ENCODE measurements around the gene ADCK2.
"Not testable (repeated sequence)": the region's sequence is repeated elsewhere in the genome, so short reads cannot be mapped to it uniquely, and the experiment has no call there.

The ADCK2 gene

DNA sequence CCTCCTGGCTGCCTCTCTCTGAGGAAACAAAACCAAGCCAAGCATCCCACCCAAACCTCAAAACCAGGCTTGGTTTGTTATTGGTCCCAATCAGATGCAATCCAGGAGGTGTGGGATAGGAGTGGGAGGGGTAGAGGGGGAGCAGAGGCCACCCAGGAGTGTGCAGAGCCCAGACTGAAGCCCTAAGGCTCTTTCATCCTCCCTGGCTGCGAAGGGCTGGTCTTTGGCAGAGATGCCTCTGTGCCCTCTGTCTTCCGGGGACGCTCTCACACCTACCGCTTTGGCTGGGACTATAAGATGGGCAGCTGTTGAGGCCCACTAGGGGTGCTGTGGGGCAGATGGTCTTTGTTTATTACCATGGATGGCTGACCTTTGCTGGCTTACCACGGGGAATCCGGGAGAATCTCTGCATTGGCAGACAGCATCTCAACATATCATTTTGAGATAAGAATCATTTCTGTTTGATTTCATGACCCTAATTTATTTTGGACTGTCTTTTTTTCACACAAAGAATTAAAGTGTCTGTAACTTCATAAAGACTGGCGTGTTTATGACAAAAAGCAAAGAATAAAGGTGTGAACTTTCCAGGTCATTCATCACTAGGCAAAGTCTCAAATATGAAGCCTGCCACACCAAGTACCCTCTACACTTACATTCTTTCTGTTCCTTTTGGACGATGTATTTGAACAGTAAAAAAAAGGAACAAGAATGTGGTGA lies 25.7 kb upstream of the ADCK2 start:
- peak; percentile 20 to 21 for DNase-seq

DNA sequence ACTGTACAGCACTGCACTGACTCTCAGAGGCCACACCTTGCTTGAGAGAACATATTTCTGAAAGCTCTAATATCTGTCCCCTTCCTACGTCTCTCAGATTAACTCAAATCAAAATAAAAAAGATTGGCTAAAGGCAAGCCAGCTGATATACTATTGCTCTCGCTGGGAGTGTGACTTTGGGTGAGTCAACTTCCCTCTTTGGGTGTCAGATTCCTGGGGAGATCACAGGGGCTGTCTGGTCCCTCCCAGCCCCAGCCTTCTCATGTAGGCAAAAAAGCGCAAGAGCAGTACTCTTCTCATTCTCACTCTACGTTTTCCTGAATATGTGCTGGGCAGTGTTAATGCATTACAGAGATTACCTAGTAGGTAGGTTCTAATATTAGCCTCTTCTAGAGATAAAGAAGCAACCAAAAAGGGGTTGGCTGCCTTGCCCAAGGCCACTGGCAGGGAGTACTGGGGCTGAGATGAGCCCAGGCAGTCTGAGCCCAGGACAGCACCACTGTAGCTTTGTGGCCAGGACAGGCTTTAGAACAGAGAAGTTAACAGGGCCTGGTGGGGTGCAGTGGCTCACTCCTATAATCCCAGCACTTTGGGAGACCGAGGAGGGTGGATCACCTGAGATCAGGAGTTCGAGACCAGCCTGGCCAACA lies 23.1 kb upstream of the ADCK2 start:
- DNase-seq = no peak

DNA sequence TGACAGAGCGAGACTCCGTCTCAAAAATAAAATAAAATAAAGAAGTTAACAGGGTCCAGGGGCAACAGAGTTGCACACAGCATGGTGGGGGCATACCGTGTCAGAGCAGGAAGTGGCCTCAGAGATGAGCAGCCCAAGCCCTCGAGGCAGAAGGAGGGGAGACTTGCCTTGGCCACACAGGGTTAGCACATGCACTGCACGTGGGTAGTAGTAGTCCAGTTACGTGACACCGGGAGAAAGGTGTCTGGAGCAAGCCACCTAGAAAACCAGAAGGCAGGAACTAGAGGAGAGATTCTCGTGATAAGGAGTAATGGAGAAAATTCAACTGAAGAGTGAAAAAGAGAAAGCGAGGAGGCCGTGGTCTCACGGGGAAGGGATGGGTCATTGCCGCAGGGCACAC lies 22.4 kb upstream of the ADCK2 start:
- no peak for DNase-seq

DNA sequence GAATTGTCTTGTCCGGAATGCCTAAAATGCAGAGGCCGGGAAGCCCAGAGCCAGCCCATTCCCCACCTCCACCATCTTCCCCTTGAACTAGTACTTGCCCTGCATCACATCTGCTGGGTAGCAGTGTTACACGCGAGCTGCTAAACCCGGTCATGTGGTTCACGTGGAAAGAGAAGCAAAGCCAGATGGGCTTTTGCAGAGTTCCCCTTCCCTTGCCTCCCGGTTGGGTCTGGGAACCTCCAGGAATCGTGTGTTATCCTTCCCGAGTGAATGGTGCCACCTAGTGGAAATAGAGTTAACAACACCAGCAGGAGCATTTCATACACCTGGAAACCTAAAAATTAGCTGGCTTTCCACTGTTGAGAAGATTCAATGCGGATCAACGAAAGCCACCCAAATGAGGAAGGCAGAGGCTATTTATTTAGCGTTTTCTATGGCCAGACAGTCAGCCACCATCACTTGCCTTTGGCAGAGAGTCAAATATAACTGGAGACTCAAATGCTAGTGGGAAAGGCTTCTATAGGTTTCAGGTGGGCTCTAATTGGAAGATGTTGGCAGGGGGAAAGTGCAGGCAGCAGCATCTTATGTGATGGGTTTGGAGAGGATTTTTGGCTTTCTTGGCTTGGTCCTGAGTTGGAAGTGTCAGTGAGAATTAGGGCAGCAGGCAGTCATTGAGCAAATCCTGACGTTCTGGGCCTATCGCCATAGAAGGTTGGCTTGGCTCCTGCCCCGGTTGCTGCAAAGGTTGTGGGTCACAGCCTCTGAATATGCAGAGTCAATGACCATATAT lies 19.2 kb upstream of the ADCK2 start:
- peak in 1 of 2 experiments; percentile 15 for DNase-seq

DNA sequence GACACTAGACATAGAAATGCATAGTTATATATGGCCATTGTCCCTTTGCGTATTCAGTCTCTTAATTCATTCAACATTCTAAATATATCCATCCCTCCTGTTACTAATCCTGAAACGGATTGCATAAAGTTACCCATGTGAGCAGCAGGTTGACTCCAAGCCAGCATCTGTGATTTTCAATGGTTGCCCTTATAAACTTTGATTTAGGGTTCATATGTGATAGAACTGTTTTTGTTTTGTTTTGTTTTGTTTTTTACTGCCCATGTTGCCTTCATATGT lies 18.7 kb upstream of the ADCK2 start:
- DNase-seq = no peak

DNA sequence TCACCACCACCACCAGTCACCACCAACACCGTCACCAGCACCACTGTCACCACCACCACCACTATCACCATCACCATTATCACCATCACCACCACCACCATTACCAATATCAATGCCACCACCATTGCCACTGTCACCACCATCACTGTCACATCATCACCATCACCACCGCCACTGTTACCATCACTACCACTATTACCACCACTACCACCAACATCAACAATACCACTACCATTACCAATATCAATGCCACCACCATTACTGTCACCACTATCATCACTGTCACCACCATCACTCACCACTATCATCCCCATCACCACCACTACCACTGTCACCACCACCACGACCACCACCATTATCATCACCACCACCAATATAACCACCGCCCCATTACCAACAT lies 18.1 kb upstream of the ADCK2 start:
- DNase-seq = no peak

DNA sequence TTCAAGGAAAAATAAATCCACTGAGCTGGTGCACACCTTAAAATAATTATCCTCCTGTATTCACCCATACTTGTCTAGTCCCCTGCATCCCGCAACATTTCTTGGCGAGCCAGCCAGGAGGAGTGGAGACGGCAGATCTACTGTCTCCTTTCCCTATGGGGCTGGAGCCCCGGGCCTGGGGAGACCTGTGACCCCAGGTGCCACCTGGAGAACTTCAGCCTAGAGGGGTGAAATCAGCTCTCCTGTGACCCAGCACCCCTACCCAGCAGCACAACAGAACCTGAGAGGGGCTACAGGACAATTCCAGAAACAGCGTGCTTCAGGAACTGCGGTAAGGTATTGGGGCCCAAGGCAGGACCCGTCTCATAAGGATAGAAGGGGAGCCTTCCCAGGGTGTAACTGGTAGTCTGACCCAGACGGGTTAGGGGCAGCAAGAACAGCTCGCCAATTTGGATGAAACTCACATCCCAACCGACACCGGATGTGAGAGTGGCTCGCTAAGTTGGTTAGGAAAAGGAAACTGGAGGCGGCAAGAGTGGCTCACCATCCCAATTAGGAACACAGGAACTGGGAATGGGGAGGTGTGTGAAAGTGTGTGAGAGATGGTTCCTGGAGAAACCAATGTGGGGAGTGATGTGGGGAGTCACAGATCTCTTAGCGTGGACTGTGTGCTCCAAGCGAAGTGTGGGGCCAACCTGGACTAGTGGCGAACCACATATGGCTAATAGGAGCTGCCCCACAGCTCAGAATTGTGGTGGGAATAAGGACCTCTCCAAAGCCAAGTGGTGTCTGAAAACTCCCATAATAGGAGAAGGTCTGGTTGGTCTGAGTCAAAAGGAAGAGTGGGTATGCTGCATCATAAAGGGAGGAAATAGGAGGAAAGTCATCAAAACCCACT lies 17.0 kb upstream of the ADCK2 start:
- no peak for DNase-seq

DNA sequence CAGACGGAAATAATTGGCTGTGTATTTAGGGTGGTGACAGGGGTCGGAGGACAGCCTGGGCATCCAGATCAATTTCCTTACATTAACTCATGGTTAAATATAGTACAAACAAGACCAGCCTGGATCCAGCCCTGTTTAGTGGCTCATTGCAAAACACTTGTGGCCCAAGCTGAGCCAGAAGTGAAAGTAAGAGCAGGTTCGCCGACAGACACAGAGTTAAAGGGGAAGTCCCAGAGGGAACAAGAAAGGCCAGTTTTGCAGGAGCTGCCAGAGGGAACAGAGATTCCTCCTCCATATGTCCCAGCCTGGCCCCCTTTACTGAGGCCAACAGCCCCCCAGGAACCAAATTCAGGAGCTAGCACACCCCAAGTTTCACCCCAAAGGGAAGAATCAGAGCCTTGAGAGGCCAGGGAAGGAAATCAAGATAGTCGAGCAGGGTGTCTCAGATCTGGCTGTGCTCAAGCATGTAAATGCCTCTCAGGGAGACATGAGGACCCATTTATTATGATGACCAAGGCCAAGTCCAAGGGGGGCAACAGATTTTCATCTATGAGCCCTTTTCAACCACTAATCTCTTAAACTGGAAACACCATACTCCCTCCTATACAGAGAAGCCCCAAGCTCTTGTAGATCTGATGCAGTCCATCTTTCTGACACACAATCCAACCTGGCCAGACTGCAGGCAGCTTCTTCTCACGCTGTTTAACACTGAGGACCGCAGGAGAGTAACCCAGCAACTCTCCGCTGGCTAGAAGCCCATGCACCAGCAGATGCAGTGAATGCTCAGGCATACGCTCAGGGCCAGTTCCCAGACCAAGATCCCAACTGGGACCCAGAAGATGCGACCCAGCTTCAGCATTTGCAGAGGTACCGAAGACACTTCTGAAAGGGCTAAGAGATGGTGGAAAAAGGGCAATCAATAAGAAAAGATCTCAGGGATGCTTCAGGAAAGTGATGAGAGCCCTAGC lies 15.9 kb upstream of the ADCK2 start:
- DNase-seq = peak; percentile 19 to 50

DNA sequence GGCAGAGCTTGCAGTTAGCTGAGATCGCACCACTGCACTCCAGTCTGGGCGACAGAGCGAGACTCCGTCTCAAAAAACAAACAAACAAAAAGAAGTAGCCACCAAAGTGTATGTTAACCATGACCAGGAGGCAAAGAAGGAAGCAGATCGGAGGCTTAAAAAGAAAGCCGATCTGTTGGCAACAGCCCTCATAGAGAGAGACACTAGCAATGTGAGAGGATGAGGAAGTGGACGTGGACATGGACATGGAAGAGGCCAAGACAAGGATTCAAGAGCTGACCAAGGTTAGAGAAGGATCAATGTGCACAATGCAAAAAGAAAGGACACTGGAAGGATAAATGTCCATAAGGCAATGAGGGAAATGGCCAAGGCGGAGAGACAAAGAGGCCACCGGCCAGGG lies 14.9 kb upstream of the ADCK2 start:
- no peak for DNase-seq

DNA sequence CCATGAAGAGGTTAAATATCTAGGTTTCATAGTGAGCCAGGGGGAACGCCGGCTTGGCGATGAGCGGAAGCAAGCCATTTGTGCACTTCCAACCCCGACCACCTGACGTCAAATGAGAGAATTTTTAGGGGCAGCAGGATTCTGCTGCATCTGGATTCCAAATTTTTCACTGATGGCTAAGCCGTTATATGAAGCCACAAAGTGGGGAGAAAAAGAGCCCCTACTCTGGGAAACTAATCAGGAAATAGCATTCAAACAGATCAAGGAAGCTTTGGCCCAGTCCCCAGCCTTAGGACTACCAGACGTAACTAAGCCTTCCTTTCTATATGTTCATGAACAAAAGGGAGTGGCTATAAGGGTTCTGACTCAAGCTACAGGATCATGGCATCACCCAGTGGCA lies 12.9 kb upstream of the ADCK2 start:
- DNase-seq = no peak

DNA sequence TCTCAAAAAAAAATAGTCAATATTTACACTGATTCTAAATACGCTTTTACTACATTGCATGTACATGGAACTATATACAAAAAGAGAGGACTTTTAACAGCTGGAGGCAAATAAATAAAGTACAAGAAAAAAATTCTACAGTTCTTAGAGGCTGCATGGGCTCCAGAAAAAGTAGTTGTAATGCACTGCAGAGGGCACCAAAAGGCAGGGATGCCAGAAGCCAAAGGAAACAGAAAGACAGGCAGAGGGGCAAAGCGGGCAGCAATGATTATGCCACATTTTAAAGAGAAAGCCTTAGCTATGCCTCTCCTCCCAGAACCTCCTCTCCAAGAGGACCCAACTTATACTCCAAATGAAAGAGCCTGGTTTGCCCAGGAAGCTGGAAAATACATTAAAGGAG lies 11.6 kb upstream of the ADCK2 start:
- DNase-seq = no peak

DNA sequence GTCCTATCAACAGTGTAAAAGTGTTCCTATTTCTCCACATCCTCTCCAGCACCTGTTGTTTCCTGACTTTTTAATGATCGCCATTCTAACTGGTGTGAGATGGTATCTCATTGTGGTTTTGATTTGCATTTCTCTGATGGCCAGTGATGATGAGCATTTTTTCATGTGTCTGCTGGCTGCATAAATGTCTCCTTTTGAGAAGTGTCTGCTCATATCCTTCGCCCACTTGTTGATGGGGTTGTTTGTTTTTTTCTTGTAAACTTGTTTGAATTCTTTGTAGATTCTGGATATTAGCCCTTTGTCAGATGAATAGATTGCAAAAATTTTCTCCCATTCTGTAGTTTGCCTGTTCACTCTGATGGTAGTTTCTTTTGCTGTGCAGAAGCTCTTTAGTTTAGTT lies 9.8 kb upstream of the ADCK2 start:
- DNase-seq = not testable (repeated sequence)

DNA sequence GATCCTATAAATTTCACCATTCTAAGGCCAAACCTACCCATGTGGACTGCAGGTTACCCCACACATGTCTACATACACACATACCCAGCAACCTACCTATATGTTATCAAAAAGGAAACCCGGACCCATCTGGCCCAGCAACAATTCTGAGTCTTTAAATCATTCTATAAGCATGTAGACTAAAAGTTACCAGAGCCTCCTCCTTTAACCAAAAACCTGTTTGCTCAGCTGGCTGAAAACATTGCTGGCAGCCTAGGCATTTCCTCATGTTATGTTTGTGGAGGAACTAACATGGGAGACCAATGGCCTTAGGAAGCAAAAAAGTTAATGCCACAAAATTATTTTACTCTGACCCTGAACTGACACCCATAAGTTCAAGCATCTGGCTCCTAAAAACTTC lies 5.3 kb upstream of the ADCK2 start:
- DNase-seq = no peak

DNA sequence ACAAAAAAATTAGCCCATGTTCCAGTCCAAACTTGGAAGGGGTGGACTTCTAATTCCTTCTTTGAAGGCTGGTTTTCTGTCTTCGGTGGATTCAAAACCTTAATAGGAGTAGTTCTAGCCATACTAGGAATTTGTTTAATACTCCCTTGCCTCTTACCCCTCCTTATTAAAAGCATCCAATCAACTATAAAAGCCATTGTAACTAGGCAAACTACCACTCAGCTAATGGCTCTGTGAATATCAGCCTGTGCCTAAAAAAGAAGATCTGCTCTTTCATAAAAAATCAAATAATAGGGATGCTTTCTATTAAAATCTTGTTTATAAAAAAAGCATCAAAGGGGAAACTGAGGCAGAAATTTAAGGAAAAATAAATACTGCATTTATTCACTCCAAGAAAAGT lies 4.1 kb upstream of the ADCK2 start:
- no peak for DNase-seq

DNA sequence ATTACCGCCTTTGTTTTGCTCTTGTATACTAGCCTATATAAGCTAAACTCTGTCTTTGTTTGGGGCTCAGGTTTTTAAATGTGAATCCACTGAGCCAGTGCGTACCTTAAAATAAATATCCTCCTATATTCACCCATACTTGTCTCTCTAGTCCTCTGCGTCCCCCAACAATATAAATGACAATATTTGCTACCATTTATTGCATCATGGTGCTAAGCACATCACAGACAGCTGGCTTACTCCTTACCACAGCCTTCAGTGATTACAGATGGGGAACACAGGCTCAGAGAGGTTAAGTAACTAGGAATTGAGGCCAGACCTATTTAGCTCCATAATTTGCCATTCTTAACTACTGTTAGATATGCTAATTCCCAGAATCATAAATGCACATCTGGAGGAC lies 3.4 kb upstream of the ADCK2 start:
- no peak for DNase-seq

DNA sequence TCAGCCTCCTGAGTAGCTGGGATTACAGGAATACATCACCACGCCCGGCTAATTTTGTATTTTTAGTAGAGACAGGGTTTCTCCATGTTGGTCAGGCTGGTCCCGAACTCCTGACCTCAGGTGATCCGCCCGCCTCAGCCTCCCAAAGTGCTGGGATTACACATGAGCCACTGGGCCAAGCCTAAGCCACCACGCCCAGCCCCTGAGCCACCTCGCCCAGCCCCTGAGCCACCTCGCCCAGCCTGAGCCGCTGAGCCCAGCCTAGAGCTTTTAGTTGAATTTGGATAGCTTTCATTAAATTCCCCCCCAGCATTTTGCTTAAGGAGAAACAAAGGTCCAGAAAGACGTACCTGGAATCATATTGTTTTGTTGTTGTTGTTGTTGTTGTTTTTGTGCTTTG lies 2.9 kb upstream of the ADCK2 start:
- not testable (repeated sequence) for DNase-seq

DNA sequence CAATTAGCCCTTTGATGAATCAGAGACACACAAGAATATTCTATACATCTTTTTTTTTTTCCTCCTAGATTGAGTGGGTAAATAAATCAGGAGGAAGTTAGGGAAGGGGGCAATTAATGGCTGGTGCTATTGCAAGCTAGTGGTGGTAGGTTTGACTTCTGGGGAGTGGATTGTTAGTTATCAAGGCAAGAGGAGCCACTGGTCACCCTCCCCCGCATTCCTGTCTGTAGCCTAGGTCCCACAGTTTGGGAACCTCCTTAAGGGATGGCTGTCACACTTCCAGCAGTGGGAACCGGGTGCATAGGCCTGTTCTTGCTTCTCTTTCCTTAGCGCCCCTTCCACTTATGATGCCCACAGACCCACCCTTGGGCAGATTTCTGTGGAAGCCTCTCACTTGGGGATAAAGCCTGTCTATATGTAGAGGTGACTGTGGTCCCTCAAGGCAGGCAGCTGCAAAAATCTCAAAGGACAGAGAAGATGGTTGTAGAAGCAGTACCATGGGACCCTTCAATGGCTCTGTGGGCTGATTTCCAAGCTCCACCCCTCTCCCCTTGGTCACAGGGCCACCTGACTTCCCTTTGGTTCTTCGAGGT lies 2.3 kb upstream of the ADCK2 start:
- DNase-seq = no peak

DNA sequence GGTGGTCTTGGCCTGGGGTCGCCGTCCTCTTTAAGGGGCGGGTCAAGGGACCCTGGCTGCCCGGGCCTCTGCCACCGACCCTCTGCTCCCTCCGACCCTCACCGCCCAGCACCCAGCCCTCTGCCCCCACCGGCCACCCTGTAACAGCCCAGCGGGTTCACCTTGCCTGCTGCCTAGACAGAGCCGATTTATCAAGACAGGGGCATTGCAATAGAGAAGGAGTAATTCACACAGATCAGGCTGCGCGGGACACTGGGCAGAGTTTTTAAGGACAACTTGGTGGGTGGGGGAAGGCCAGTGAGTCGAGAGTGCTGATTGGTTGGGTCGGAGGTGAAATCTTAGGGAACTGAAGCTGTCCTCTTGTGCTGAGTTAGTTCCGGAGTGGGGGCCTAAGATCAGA lies 779 bp upstream of the ADCK2 start:
- no peak for DNase-seq

DNA sequence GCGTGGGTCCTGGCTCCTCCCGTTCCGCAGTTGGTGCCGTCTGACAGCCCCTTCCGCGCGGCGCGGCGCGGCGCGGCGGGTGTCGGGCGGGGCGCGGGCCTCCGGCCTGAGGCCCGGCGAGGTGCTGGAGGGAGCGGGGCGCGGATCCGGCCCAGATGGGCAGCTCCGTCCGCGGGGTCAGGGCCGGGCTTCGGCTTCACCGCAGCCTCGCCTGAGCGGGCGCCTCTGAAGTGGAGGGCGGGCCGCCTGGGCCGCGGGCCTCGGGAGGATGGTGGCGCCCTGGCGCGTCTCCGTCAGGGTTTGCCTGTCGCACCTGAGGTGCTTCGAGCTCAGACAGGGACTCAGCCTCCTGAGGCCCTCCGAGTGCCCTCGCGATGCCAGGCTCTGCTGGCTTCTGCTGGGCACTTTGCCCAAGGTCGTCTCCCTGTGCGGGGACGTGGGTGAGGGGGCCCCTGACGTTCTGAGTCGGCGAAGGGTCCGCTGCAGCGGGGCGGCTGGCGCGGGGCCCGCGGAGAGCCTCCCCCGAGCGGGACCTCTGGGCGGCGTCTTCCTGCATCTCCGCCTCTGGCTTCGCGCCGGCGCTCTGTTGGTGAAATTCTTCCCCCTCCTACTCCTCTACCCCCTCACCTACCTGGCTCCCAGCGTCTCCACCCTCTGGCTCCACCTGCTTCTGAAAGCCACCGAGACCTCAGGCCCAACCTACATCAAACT lies 473 bp downstream of the ADCK2 start:
- DNase-seq = peak; percentile 52 to 62

DNA sequence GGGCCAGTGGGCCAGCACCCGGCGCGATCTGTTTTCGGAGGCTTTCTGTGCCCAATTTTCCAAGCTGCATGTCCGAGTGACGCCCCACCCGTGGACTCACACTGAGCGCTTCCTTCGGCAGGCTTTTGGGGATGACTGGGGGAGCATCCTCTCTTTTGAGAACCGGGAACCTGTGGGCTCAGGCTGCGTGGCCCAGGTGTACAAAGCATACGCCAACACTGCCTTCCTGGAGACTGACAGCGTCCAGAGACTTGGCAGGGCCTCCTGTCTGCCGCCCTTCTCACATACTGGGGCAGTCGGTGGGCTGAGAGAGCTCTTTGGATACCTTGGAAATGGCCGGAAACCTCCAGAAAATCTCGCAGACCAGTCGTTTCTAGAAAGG lies 1.0 kb downstream of the ADCK2 start:
- no peak for DNase-seq

DNA sequence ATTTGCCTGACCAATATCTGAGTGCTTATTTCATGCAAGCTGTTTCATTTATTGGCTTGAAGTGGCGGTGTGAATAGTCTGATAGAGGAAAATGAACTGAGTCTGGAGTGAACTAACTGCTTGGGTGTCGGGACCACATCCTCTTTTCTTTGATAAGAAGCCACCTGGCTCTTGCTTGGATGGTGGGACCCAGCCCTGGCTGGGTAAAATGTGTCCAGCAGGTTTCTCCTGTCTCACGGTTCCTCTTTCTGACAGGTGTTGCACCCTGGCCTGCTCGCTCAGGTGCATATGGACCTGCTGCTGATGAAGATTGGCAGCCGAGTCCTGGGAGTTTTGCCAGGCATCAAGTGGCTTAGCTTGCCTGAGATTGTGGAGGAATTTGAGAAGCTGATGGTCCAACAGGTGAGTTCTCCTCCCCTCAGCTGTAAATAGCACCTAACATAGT lies 1.6 kb downstream of the ADCK2 start:
- no peak for DNase-seq
